Measurements from ENCODE around the gene PHACTR1. TPM values are rescaled to one million over a fixed set of nuclear protein-coding genes. Genes with fewer than 3 reads are reported as not detected.

The PHACTR1 gene
- total RNA-seq, 1 experiment from 2014 or later: 15.5 TPM

- TF ChIP-seq ZNF138 (CRISPR knock-in tag; conservative IDR thresholded peaks at IDR 0.05): no peak
- no peak for TF ChIP-seq ZNF232 (CRISPR knock-in tag; IDR thresholded peaks at IDR 0.05)
- no peak for TF ChIP-seq CREB1 (CRISPR knock-in tag; IDR thresholded peaks at IDR 0.05)
- no peak for TF ChIP-seq NFYB (CRISPR knock-in tag; conservative IDR thresholded peaks at IDR 0.05; ENCODE audit: low read depth)
- no peak for TF ChIP-seq MAX (CRISPR knock-in tag; IDR thresholded peaks at IDR 0.05)
- no peak for TF ChIP-seq ZNF121 (CRISPR knock-in tag; IDR thresholded peaks at IDR 0.05)
- no peak for TF ChIP-seq PRRX2 (CRISPR knock-in tag; IDR thresholded peaks at IDR 0.05)
- TF ChIP-seq E2F1 (CRISPR knock-in tag; IDR thresholded peaks at IDR 0.05): no peak
- no peak for TF ChIP-seq EMX1 (CRISPR knock-in tag; IDR thresholded peaks at IDR 0.05)
- no peak for TF ChIP-seq SP1 (CRISPR knock-in tag; conservative IDR thresholded peaks at IDR 0.05)
- no peak for TF ChIP-seq ZNF671 (CRISPR knock-in tag; IDR thresholded peaks at IDR 0.05)
- no peak for TF ChIP-seq USF2 (CRISPR knock-in tag; IDR thresholded peaks at IDR 0.05)
- TF ChIP-seq TEAD4 (CRISPR knock-in tag; IDR thresholded peaks at IDR 0.05): no peak
- ATAC-seq (no peak), DNase-seq (ENCODE audit: low spot score) (no peak)
- H3K9me3 Mint-ChIP-seq: no peaks in the 10 kb centered on the region
- H3K4me1 Mint-ChIP-seq: peaks cover 1% of the 10 kb centered on the region; the same call in 1 of the 2 replicates
- ChIA-PET CTCF (no interaction called here), POLR2A (no interaction called here)
- H3K36me3 Mint-ChIP-seq: peaks cover under 1% of the 10 kb centered on the region
- no peaks in the 10 kb centered on the region for H3K27me3 Mint-ChIP-seq (ENCODE audit: low read depth)
- no peak overlapping the region for H3K27ac Mint-ChIP-seq
- H3K4me3 Mint-ChIP-seq: no peak overlapping the region
Observed at GRCh38 chr6:13238017-13238416, 521.5 kb downstream of the PHACTR1 start.

GRCh38 chr6:13238640-13239216 is 522.2 kb downstream of the PHACTR1 start:
- Mint-ChIP-seq H3K27me3 (ENCODE audit: low read depth) (no peaks in the 10 kb centered on the region), H3K4me1 (peaks cover 4% of the 10 kb centered on the region; the same call in 1 of the 2 replicates), H3K27ac (no peak overlapping the region), H3K36me3 (peaks cover 5% of the 10 kb centered on the region), H3K4me3 (no peak overlapping the region), H3K9me3 (peaks cover 3% of the 10 kb centered on the region)
- CTCF ChIA-PET: interaction anchor here (1.2 kb wide), 1 partner anchor 339 kb away, joined by 3 read pairs; no protein-coding TSS in a partner anchor
- DNase-seq (ENCODE audit: low spot score) (no peak), ATAC-seq (no peak)
- POLR2A ChIA-PET: no interaction called here
- no peak for TF ChIP-seq FOXP4 (CRISPR knock-in tag; IDR thresholded peaks at IDR 0.05)
- TF ChIP-seq ZNF219 (CRISPR knock-in tag; IDR thresholded peaks at IDR 0.05; ENCODE audit: borderline replicate concordance): no peak
- no peak for TF ChIP-seq MLX (CRISPR knock-in tag; IDR thresholded peaks at IDR 0.05)
- TF ChIP-seq ZBTB43 (CRISPR knock-in tag; IDR thresholded peaks at IDR 0.05): no peak
- TF ChIP-seq ZBTB21 (CRISPR knock-in tag; IDR thresholded peaks at IDR 0.05; ENCODE audit: borderline replicate concordance): no peak
- no peak for TF ChIP-seq ATF1 (CRISPR knock-in tag; IDR thresholded peaks at IDR 0.05)
- no peak for TF ChIP-seq GABPB1 (CRISPR knock-in tag; IDR thresholded peaks at IDR 0.05)
- no peak for TF ChIP-seq ETV6 (CRISPR knock-in tag; IDR thresholded peaks at IDR 0.05)
- no peak for TF ChIP-seq ERG (CRISPR knock-in tag; IDR thresholded peaks at IDR 0.05)
- no peak for TF ChIP-seq ZNF532 (CRISPR knock-in tag; IDR thresholded peaks at IDR 0.05; ENCODE audit: borderline replicate concordance)

Data from WTC11 (cell line).